PFSK-1 (cell line): Measurements from ENCODE around the gene BORCS8.

Experiments used
- FOXP2 ChIP-seq: optimal IDR thresholded peaks from 2 replicates; pipeline ENCODE3; 2011; ENCODE audit warnings: borderline replicate concordance, control low read depth, inconsistent platforms; ENCODE audit not compliant: insufficient read depth; ENCODE audit errors: extremely low read length, extremely low read depth
- POLR2AphosphoS5 ChIP-seq: IDR thresholded peaks from 2 replicates; pipeline ENCODE4 v1.6.1; 2012; ENCODE audit warnings: low read depth, mild to moderate bottlenecking, control low read depth, low read length, moderate library complexity
- SIN3A ChIP-seq: IDR thresholded peaks from 2 replicates; pipeline ENCODE4 v1.6.1; 2012; ENCODE audit warnings: mild to moderate bottlenecking, low read length, moderate library complexity, borderline replicate concordance; ENCODE audit not compliant: insufficient read depth
- TAF1 ChIP-seq: IDR thresholded peaks from 2 replicates; pipeline ENCODE4 v1.6.1; 2012; ENCODE audit warnings: low read length, control low read depth, borderline replicate concordance; ENCODE audit not compliant: insufficient read depth
- TF ChIP-seq, protein P1 (sequence below), 2 experiments: IDR thresholded peaks; 2 replicates each; pipeline versions ENCODE4 v1.6.1 to v1.8.0; 2011 to 2012; ENCODE audit warnings: low read depth in 2 of 2, low read length in 2 of 2, control low read depth in 1 of 2, inconsistent platforms in 1 of 2, mild to moderate bottlenecking in 1 of 2, moderate library complexity in 1 of 2; ENCODE audit not compliant: insufficient read depth in 1 of 2

The BORCS8 gene

DNA sequence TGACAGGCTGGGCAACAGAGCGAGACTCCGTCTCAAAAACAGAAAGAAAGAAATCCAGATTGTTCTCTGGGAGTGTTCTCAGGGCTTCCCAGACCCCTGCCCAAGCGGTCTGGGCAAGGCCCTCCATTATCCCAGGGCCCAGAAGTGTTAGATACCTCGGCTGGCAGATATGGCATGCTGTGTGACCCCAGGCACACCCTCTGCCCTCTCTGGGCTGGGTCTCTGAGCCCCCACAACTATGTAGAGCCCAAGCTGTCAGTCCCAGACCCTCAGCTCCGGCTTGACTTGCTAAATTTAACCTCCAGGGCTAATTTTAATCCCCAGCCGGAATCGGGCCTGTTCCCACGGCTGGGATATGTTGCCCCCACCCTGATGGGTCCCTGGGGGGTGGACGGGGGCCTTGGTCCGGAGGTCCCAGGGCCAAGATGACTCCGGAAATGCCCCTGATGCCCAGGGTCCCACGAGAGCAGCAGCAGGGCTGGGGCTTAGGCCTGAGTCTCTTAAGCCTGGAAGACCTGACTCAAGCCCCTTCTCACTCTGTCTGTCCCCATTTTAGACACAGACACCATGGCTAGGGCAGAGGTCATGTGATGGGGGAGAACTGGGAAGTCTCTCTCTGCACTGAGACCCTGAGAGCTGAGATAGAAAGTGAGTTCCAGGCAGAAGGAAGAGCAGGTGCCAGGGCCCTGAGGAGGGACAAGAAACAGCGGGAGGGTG, 39.1 kb downstream of the BORCS8 start:
- TF ChIP-seq, protein P1, sequence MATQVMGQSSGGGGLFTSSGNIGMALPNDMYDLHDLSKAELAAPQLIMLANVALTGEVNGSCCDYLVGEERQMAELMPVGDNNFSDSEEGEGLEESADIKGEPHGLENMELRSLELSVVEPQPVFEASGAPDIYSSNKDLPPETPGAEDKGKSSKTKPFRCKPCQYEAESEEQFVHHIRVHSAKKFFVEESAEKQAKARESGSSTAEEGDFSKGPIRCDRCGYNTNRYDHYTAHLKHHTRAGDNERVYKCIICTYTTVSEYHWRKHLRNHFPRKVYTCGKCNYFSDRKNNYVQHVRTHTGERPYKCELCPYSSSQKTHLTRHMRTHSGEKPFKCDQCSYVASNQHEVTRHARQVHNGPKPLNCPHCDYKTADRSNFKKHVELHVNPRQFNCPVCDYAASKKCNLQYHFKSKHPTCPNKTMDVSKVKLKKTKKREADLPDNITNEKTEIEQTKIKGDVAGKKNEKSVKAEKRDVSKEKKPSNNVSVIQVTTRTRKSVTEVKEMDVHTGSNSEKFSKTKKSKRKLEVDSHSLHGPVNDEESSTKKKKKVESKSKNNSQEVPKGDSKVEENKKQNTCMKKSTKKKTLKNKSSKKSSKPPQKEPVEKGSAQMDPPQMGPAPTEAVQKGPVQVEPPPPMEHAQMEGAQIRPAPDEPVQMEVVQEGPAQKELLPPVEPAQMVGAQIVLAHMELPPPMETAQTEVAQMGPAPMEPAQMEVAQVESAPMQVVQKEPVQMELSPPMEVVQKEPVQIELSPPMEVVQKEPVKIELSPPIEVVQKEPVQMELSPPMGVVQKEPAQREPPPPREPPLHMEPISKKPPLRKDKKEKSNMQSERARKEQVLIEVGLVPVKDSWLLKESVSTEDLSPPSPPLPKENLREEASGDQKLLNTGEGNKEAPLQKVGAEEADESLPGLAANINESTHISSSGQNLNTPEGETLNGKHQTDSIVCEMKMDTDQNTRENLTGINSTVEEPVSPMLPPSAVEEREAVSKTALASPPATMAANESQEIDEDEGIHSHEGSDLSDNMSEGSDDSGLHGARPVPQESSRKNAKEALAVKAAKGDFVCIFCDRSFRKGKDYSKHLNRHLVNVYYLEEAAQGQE (IDR thresholded peaks at IDR 0.05; ENCODE audit: insufficient read depth in 1 of 2, low read depth in 2 of 2, low read length in 2 of 2): no peak
- TF ChIP-seq SIN3A (no peak), POLR2AphosphoS5 (no peak), TAF1 (no peak), FOXP2 (no peak)

DNA sequence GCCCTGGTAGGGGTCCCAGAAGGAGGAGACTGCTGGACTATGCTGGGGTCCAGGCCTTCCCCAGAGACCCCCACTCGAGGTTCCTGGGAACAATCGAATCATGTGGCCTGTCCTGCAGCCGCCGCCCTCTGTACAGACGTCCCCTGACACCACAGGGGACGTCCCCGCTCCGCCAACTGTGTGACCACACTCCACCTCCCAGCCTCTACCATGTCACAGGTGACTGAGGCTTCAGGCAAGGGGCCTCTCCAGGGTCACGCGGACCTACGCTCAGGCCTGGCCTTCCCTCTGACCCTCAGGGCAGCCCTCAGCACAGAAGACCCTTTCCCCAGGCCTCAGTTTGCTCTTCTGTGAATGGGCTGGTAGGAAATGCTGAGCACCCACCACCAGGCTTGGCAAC, 40.5 kb downstream of the BORCS8 start:
- TF ChIP-seq POLR2AphosphoS5: no peak
- TF ChIP-seq, protein P1 (IDR thresholded peaks at IDR 0.05; ENCODE audit: insufficient read depth in 1 of 2, low read depth in 2 of 2, low read length in 2 of 2): no peak
- no peak for TF ChIP-seq SIN3A
- no peak for TF ChIP-seq TAF1
- TF ChIP-seq FOXP2: no peak

DNA sequence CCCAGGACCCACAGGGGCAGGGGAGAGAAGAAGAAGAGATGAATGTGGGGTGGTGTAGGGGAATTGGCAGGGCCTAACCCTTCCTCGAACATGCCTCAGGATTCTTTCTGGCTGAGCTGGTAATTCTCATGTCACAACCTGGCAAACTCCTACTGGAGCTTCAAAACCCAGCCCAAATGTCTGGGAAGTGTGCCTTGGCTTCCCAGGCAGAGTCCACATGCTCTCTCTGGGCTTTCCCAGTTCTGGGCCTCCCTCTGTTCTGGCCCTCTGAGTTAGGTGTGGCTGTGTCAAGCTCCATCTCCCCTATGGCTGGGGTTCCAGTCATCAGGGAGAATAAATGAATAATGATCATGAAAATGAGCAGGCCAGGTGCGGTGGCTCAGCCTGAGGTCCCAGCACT, 42.5 kb downstream of the BORCS8 start:
- TF ChIP-seq TAF1: no peak
- TF ChIP-seq SIN3A: no peak
- no peak for TF ChIP-seq FOXP2
- TF ChIP-seq, protein P1 (IDR thresholded peaks at IDR 0.05; ENCODE audit: insufficient read depth in 1 of 2, low read depth in 2 of 2, low read length in 2 of 2): no peak
- TF ChIP-seq POLR2AphosphoS5: no peak

DNA sequence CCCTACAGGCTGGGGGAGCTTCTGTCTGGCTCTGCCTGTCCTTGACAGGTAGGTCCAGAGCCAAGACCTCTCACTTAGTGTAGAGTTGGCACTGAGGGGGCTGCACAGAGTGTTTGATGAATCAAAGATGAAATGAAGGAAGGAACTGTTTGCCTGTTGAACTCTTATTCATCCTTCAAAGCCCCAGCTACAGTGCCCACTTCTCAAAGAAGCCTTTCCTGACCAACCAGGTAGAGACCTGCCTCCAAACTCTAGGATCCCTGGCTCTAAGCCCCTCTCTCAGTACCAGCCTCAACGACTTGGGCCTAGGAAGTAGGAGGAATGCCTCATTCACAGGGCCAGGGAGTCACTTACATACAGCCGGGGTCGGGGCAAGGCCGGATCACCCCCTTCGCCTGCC, 44.6 kb downstream of the BORCS8 start:
- TF ChIP-seq, protein P1 (IDR thresholded peaks at IDR 0.05; ENCODE audit: insufficient read depth in 1 of 2, low read depth in 2 of 2, low read length in 2 of 2): no peak
- TF ChIP-seq SIN3A (no peak), TAF1 (no peak), POLR2AphosphoS5 (no peak), FOXP2 (no peak)

- TF ChIP-seq SIN3A (no peak), FOXP2 (no peak), POLR2AphosphoS5 (no peak), TAF1 (no peak)
- TF ChIP-seq, protein P1 (IDR thresholded peaks at IDR 0.05; ENCODE audit: insufficient read depth in 1 of 2, low read depth in 2 of 2, low read length in 2 of 2): no peak
Measured at GRCh38 chr19:19146865-19147264, 45.1 kb downstream of the BORCS8 start.
